Peyer's patch (tissue), 4 donors: ENCODE measurements around the gene SDC3. TPM values are rescaled to one million over a fixed set of nuclear protein-coding genes. Genes with fewer than 3 reads are reported as not detected.

Experiments used
- DNase-seq, 3 donors: peaks; one replicate each; pipeline ENCODE4 v3.0.0-alpha.2; 2017 to 2019
- H3K27ac ChIP-seq, 4 donors: fragments of 200-600 bp; sonication (generic); one replicate each; pipeline ENCODE4 v1.5.1; 2016 to 2019
- H3K27me3 ChIP-seq, 2 donors: fragments of 200-600 bp; sonication (generic); one replicate each; pipeline ENCODE4 v1.5.1; 2019
- H3K36me3 ChIP-seq, 3 donors: fragments of 200-600 bp; sonication (generic); one replicate each; pipeline ENCODE4 v1.5.1; 2016 to 2019
- H3K4me1 ChIP-seq, 4 donors: fragments of 200-600 bp; sonication (generic); one replicate each; pipeline ENCODE4 v1.5.1; 2016 to 2019
- H3K4me3 ChIP-seq, 4 donors: fragments of 200-600 bp; sonication (generic); 1 replicate in 3 of 4; 2 replicates in 1 of 4; pipeline ENCODE4 v1.5.1; 2016 to 2019; ENCODE audit warnings: mild to moderate bottlenecking in 1 of 4
- H3K9me3 ChIP-seq, 4 donors: fragments of 200-600 bp; sonication (generic); one replicate each; pipeline ENCODE4 v1.5.1; 2016 to 2019; ENCODE audit warnings: mild to moderate bottlenecking in 1 of 4
- POLR2A ChIP-seq, 2 donors: fragments of 450-650 bp; IDR thresholded peaks; one replicate each; pipeline ENCODE4 v1.5.1; 2017; ENCODE audit warnings: antibody characterized with exemption in 2 of 2, mild to moderate bottlenecking in 2 of 2, moderate library complexity in 2 of 2
- total RNA-seq, 4 donors: library from RNA; depleted of rRNA; stranded (reverse); fragments of >200 nt; gene quantifications; one replicate each; pipeline ENCODE4 v1.1.0, GENCODE V29; 2016
- TF ChIP-seq, protein P1 (sequence below), 6 experiments: fragments of 450-650 bp in 4 of 6; fragments of 200-600 bp in 2 of 6; sonication (generic) in 1 of 6; IDR thresholded peaks; one replicate each; pipeline ENCODE4 v1.5.1; 2017 to 2019; ENCODE audit warnings: antibody characterized with exemption in 6 of 6, mild to moderate bottlenecking in 3 of 6, moderate library complexity in 1 of 6

SDC3 gene
- total RNA-seq, 4 donors from 2014 or later, result 4.6 to 12.4 (median 8.9) TPM

DNA sequence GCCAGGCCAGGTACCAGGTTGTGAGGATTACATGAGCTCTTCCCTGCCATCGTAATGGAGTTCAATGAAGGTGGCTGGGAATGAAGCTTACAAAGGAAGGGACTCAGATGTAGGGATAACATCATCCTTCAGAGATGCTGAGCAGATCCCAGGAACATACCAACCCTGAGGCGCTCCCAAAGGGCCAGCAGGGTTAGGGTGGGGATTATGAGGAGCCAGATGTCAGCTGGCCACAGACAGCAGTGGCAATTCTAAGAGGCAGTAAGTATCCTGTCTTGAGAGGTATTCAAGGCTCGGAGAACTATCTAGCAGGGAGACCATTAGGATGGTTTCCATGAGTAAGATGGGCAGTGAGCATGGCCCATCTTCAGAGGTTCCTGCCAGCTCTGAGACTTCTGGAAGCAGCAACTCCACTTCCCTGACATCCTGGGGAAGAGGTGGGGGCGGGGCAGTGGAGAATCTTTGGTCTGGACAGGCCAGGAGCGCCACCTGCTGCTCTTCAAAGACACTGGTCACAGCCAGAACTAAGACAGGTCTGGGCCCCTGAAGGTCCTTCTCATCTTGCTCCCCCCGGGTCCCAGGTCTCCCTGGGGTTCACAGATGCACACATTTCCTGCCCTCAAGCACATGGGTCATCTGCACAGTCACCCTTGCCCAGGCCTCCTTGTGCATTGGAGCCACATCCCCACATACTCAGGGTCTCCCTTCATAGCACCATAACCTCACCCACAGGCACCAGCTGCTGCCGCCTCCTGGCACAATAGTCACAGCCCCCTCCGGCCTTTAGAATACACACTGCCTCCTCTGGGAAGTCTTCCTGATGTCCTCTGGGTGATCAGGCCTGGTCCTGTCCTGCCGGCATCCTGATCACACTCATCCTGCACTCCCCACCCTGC is 2.7 kb upstream of the SDC3 start:
- no peak overlapping the region for H3K4me3 ChIP-seq
- H3K9me3 ChIP-seq, result no peaks in the 10 kb centered on the region
- H3K27ac ChIP-seq, result no peak overlapping the region
- H3K27me3 ChIP-seq, result peaks cover 0 to 8% of the 10 kb centered on the region in 2 donors
- peak; percentile 79 to 93 (median 88) for DNase-seq
- H3K4me1 ChIP-seq, result peaks cover 0 to 24% (median 10%) of the 10 kb centered on the region in 4 donors
- H3K36me3 ChIP-seq, result no peaks in the 10 kb centered on the region
- no peak for TF ChIP-seq POLR2A (IDR thresholded peaks at IDR 0.05)
- TF ChIP-seq, protein P1, sequence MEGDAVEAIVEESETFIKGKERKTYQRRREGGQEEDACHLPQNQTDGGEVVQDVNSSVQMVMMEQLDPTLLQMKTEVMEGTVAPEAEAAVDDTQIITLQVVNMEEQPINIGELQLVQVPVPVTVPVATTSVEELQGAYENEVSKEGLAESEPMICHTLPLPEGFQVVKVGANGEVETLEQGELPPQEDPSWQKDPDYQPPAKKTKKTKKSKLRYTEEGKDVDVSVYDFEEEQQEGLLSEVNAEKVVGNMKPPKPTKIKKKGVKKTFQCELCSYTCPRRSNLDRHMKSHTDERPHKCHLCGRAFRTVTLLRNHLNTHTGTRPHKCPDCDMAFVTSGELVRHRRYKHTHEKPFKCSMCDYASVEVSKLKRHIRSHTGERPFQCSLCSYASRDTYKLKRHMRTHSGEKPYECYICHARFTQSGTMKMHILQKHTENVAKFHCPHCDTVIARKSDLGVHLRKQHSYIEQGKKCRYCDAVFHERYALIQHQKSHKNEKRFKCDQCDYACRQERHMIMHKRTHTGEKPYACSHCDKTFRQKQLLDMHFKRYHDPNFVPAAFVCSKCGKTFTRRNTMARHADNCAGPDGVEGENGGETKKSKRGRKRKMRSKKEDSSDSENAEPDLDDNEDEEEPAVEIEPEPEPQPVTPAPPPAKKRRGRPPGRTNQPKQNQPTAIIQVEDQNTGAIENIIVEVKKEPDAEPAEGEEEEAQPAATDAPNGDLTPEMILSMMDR (IDR thresholded peaks at IDR 0.05), result peak; percentile 46 to 88 (median 80)

DNA sequence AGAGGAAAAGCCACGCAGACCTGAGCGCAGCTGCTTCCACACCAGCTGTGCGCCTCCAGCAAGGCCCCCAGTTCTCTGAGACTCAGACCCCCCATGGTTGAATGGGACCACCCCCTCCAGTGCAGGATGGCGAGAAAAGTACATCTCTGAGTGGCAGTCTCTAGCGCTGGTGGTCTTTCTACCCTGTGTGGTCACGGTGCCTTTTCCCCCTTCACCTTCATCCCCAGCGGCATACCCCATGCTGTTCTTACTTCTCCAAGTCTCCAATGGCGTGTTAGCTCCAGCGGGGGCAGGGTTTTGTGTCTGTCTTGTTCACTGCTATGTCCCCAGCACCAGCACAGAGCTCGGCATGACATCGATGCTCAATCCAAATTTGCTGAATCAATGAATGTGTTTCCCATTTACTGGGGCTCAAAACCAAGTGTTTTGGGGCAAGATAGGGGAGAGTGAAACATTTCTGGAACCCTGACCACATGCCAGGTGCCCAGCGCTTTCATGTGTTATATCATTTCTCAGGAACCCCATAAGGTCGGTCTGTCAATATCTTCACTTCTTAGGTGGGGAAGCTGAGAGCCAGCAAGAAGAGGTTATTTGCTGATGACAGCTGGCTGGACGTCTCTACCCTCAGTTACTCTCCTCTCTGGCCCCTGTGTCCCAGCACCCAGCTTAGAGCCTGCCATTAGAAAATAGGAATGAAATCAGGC is 959 bp upstream of the SDC3 start:
- Histone ChIP-seq H3K9me3 (no peaks in the 10 kb centered on the region), H3K4me3 (peak overlapping the region; percentile 29 to 54 (median 50)), H3K4me1 (peaks cover 0 to 24% (median 10%) of the 10 kb centered on the region in 4 donors), H3K36me3 (no peaks in the 10 kb centered on the region), H3K27me3 (peaks cover 0 to 8% of the 10 kb centered on the region in 2 donors), H3K27ac (peak overlapping the region in 3 of 4 donors; percentile 46 to 65 (median 57))
- no peak for DNase-seq
- TF ChIP-seq, protein P1 (IDR thresholded peaks at IDR 0.05), result no peak
- no peak for TF ChIP-seq POLR2A (IDR thresholded peaks at IDR 0.05)

DNA sequence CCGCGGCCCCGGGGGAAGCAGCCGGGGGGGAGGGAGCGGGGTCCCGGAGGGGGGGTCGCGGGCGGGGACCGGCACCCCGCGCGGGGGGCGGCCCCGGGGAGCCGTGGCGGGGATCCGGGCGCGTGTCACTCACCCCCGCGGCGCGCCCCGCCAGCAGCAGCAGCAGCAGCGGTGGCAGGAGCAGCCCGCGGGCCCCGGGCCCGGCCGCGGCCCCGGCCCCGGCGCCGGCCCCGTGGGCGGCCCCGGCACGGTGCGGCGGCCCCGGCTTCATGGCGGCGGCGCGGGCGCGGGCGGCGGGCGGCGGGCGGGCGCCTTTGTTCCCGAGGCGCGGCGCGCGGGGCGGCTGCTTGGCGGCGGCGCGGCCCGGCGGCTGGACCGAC is 252 bp downstream of the SDC3 start:
- TF ChIP-seq POLR2A (IDR thresholded peaks at IDR 0.05), result no peak
- TF ChIP-seq, protein P1 (IDR thresholded peaks at IDR 0.05), result no peak
- peaks cover 0 to 8% of the 10 kb centered on the region in 2 donors for H3K27me3 ChIP-seq
- DNase-seq, result no peak
- no peaks in the 10 kb centered on the region for H3K36me3 ChIP-seq
- H3K27ac ChIP-seq, result peak overlapping the region in 3 of 4 donors; percentile 30 to 68 (median 52)
- H3K4me3 ChIP-seq, result peak overlapping the region; percentile 28 to 64 (median 48)
- H3K4me1 ChIP-seq, result peaks cover 0 to 29% (median 10%) of the 10 kb centered on the region in 4 donors
- H3K9me3 ChIP-seq, result no peaks in the 10 kb centered on the region

DNA sequence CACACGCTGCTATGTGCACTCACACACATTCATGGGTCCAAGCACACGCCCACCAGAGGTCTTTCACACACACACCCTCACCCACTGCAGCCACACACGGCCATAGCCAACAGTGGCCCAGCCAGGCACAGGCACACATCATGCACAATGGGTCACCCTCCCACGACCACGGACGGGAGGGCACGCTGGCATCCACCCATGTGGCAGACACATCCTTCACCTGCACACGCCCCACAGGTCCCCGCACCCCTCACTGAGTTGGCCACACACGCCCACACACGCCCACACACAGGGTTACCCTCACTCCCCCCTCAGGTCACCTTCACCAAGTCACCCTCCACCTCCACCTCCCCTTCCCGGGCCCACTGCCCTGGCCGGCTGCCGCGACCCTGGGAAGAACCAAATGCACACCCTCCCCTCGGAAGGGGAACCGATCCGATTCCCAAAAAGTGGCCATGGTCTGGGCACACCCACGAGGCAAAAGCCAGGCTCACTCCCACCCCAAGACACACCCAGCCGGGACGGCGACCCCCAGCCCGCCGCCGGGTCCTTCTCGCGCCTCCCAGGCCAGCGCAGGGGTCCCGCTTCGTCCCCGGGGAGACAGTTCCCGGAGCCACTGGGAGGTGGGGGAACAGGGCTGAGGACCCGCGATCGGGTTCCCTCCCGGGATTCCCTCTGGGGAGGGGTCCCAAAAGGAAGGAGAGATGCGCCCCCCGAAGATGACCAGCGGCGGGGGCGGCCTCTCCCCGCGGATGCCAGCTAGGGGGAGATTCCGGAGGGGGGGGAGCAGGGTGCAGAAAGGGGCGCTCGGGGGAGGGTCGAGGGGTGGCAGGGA is 860 bp downstream of the SDC3 start:
- Histone ChIP-seq H3K36me3 (no peaks in the 10 kb centered on the region), H3K4me1 (peaks cover 0 to 33% (median 10%) of the 10 kb centered on the region in 4 donors), H3K27me3 (peaks cover 0 to 8% of the 10 kb centered on the region in 2 donors), H3K27ac (peak overlapping the region in 3 of 4 donors; percentile 30 to 68 (median 52)), H3K9me3 (no peaks in the 10 kb centered on the region), H3K4me3 (peak overlapping the region; percentile 28 to 64 (median 48))
- TF ChIP-seq, protein P1 (IDR thresholded peaks at IDR 0.05), result no peak
- no peak for TF ChIP-seq POLR2A (IDR thresholded peaks at IDR 0.05)
- peak in 1 of 3 donors; percentile 51 for DNase-seq
